Tibial nerve (tissue), 3 donors: ENCODE results near the gene MSI2.

Experiments used
- CTCF ChIP-seq, 5 experiments: fragments of 200-600 bp in 3 of 5; fragments of 450-650 bp in 2 of 5; sonication (generic) in 3 of 5; IDR thresholded peaks; one replicate each; pipeline ENCODE4 v1.5.1; 2016 to 2019; ENCODE audit warnings: antibody characterized with exemption in 5 of 5, mild to moderate bottlenecking in 3 of 5, moderate library complexity in 2 of 5
- POLR2A ChIP-seq, 2 donors: fragments of 450-650 bp; IDR thresholded peaks; one replicate each; pipeline ENCODE4 v1.6.1; 2017; ENCODE audit warnings: antibody characterized with exemption in 2 of 2, mild to moderate bottlenecking in 2 of 2, moderate library complexity in 2 of 2

- TF ChIP-seq CTCF (IDR thresholded peaks at IDR 0.05) (no peak), POLR2A (IDR thresholded peaks at IDR 0.05) (no peak)
Observed at GRCh38 chr17:57324631-57325030, 68.3 kb downstream of the MSI2 start.
